Breast epithelium (tissue), 4 donors: ENCODE results near the gene RITA1. TPM values are rescaled to one million over a fixed set of nuclear protein-coding genes. Genes with fewer than 3 reads are reported as not detected.

ENCODE experiments used
- DNase-seq, 2 donors: peaks; one replicate each; pipeline ENCODE4 v3.0.0-alpha.2; 2019; ENCODE audit warnings: low spot score in 2 of 2
- H3K27ac ChIP-seq, 2 donors: fragments of 200-600 bp; sonication (generic) in 1 of 2; one replicate each; pipeline ENCODE4 v1.5.1; 2016 to 2019; ENCODE audit warnings: mild to moderate bottlenecking in 1 of 2
- H3K27me3 ChIP-seq, 2 donors: fragments of 200-600 bp; sonication (generic) in 1 of 2; one replicate each; pipeline versions ENCODE4 v1.5.1 to v1.6.0; 2017 to 2019; ENCODE audit warnings: control low read depth in 1 of 2, mild to moderate bottlenecking in 1 of 2
- H3K36me3 ChIP-seq: fragments of 200-600 bp; one replicate; pipeline ENCODE4 v1.5.1; 2019
- H3K4me1 ChIP-seq, 2 donors: fragments of 200-600 bp; sonication (generic); one replicate each; pipeline ENCODE4 v1.5.1; 2016 to 2019; ENCODE audit warnings: control low read depth in 1 of 2
- H3K4me3 ChIP-seq, 3 donors: fragments of 200-600 bp; sonication (generic); 1 replicate in 2 of 3; 2 replicates in 1 of 3; pipeline ENCODE4 v1.5.1; 2016 to 2019; ENCODE audit warnings: mild to moderate bottlenecking in 3 of 3, moderate library complexity in 2 of 3
- H3K9me3 ChIP-seq, 2 donors: fragments of 200-600 bp; sonication (generic) in 1 of 2; one replicate each; pipeline ENCODE4 v1.5.1; 2016 to 2019; ENCODE audit warnings: control low read depth in 1 of 2
- CTCF ChIP-seq, 3 donors: fragments of 450-650 bp; IDR thresholded peaks; one replicate each; pipeline ENCODE4 v1.5.1; 2016 to 2017; ENCODE audit warnings: antibody characterized with exemption in 3 of 3, mild to moderate bottlenecking in 3 of 3, moderate library complexity in 3 of 3
- POLR2A ChIP-seq: fragments of 450-650 bp; IDR thresholded peaks from one replicate; pipeline ENCODE4 v1.6.1; 2016; ENCODE audit warnings: antibody characterized with exemption, mild to moderate bottlenecking, moderate library complexity
- POLR2AphosphoS5 ChIP-seq, 3 donors: sonication (generic); formaldehyde crosslinking; IDR thresholded peaks; one replicate each; pipeline ENCODE4 v1.6.1; 2017; ENCODE audit warnings: antibody characterized with exemption in 3 of 3
- intact Hi-C: fragments of 100-400 bp; cut with DNase I; formaldehyde crosslinking; loops from one replicate; pipeline ENCODE4 v1.15.1; 2023; ENCODE audit warnings: low total_unique reads
- total RNA-seq, 3 donors: library from RNA; depleted of rRNA; stranded (reverse); fragments of >200 nt; gene quantifications; one replicate each; pipeline ENCODE4 v1.1.0, GENCODE V29; 2016

Gene RITA1
- total RNA-seq, 3 donors from 2014 or later = 9.4 to 22.4 (median 15.4) TPM

GRCh38 chr12:113194971-113195391, 9.5 kb downstream of the RITA1 start:
- intact Hi-C loops = no loop called here
- DNase-seq = no peak
- no peak for TF ChIP-seq POLR2A
- TF ChIP-seq POLR2AphosphoS5 (IDR thresholded peaks at IDR 0.05) = no peak
- TF ChIP-seq CTCF (IDR thresholded peaks at IDR 0.05) = no peak
- peak overlapping the region in 1 of 2 donors; percentile 52 for H3K27ac ChIP-seq
- H3K27me3 ChIP-seq = no peaks in the 10 kb centered on the region
- H3K4me1 ChIP-seq = no peaks in the 10 kb centered on the region
- H3K9me3 ChIP-seq = no peaks in the 10 kb centered on the region
- H3K36me3 ChIP-seq = no peaks in the 10 kb centered on the region
- no peak overlapping the region for H3K4me3 ChIP-seq

- Histone ChIP-seq H3K27ac (peak overlapping the region in 1 of 2 donors; percentile 52), H3K27me3 (no peaks in the 10 kb centered on the region), H3K4me3 (no peak overlapping the region), H3K4me1 (no peaks in the 10 kb centered on the region), H3K9me3 (no peaks in the 10 kb centered on the region), H3K36me3 (no peaks in the 10 kb centered on the region)
- intact Hi-C loops = no loop called here
- DNase-seq = no peak
- no peak for TF ChIP-seq POLR2A
- TF ChIP-seq CTCF (IDR thresholded peaks at IDR 0.05) = no peak
- TF ChIP-seq POLR2AphosphoS5 (IDR thresholded peaks at IDR 0.05) = no peak
These were observed 10.1 kb downstream of the RITA1 start for GRCh38 chr12:113195598-113195997.

GRCh38 chr12:113196582-113196981, 11.1 kb downstream of the RITA1 start:
- no peaks in the 10 kb centered on the region for H3K4me1 ChIP-seq
- intact Hi-C loops = no loop called here
- TF ChIP-seq POLR2A (no peak), POLR2AphosphoS5 (IDR thresholded peaks at IDR 0.05) (no peak), CTCF (IDR thresholded peaks at IDR 0.05) (no peak)
- H3K36me3 ChIP-seq = no peaks in the 10 kb centered on the region
- no peaks in the 10 kb centered on the region for H3K9me3 ChIP-seq
- H3K4me3 ChIP-seq = no peak overlapping the region
- H3K27me3 ChIP-seq = no peaks in the 10 kb centered on the region
- no peak for DNase-seq
- H3K27ac ChIP-seq = no peak overlapping the region

GRCh38 chr12:113196990-113197389, 11.5 kb downstream of the RITA1 start:
- Histone ChIP-seq H3K27ac (no peak overlapping the region), H3K4me3 (no peak overlapping the region), H3K36me3 (no peaks in the 10 kb centered on the region), H3K4me1 (no peaks in the 10 kb centered on the region), H3K9me3 (no peaks in the 10 kb centered on the region), H3K27me3 (no peaks in the 10 kb centered on the region)
- peak in 1 of 3 donors; percentile 8 for TF ChIP-seq POLR2AphosphoS5 (IDR thresholded peaks at IDR 0.05)
- TF ChIP-seq POLR2A = no peak
- TF ChIP-seq CTCF (IDR thresholded peaks at IDR 0.05) = peak in 2 of 3 donors; percentile 54 to 57
- intact Hi-C loops = no loop called here
- DNase-seq = peak in 1 of 2 donors; percentile 67

GRCh38 chr12:113197518-113198077, 12.1 kb downstream of the RITA1 start:
- Histone ChIP-seq H3K9me3 (no peaks in the 10 kb centered on the region), H3K4me1 (no peaks in the 10 kb centered on the region), H3K36me3 (no peaks in the 10 kb centered on the region), H3K27me3 (no peaks in the 10 kb centered on the region), H3K4me3 (no peak overlapping the region), H3K27ac (no peak overlapping the region)
- no peak for TF ChIP-seq CTCF (IDR thresholded peaks at IDR 0.05)
- TF ChIP-seq POLR2A = no peak
- TF ChIP-seq POLR2AphosphoS5 (IDR thresholded peaks at IDR 0.05) = no peak
- DNase-seq = no peak
- intact Hi-C loops = no loop called here
